Suppressor macrophage treated with lipopolysaccharide for 1 hour (primary cell): ENCODE data around the gene YBX1.
A peak's percentile ranks its signal among the peaks of the same experiment; 100 is the strongest.
"Not testable (repeated sequence)": the region's sequence is repeated elsewhere in the genome, so short reads cannot be mapped to it uniquely, and the experiment has no call there.

ENCODE experiments used
- DNase-seq, 3 donors: peaks; one replicate each; pipeline ENCODE4 v3.0.0-alpha.2; 2020 to 2022

The YBX1 gene

GRCh38 chr1:42681741-42682483 is at the start of gene YBX1:
Gene YBX1 (plus strand): TSS chr1:42682418. CDS start chr1:42682566, 148 bp downstream.
- DNase-seq = peak; percentile 96 to 99 (median 99)

- no peak for DNase-seq
These were observed 43.1 kb upstream of the YBX1 start for GRCh38 chr1:42639116-42639515.

DNA sequence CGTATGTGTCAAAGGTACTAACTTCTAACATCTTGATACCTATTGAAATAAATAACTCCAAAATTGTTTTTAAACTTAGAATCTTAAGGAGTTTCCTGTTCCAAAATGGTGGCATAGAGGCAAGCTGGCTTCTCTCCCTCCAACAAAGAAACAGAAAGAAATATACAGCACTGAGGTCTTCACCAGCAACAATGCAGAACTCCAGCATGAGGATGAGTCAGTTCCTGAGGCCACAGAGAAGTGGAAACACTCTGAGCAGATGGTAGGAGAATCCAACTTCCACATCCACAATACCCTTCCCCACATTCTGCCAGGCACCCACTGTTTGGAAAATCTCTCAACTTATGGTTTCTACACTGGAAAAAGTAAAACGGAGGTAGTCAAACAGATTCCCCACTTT is 36.2 kb upstream of the YBX1 start:
- peak; percentile 67 to 77 (median 77) for DNase-seq

- no peak for DNase-seq
These were observed 25.0 kb upstream of the YBX1 start for GRCh38 chr1:42657201-42657600.

GRCh38 chr1:42657981-42658876 is 24.0 kb upstream of the YBX1 start, which contains the start of gene PPIH:
Gene PPIH (plus strand): TSS chr1:42658423. CDS start chr1:42658447, 24 bp downstream.
- DNase-seq = peak; percentile 95 to 97 (median 97)

DNA sequence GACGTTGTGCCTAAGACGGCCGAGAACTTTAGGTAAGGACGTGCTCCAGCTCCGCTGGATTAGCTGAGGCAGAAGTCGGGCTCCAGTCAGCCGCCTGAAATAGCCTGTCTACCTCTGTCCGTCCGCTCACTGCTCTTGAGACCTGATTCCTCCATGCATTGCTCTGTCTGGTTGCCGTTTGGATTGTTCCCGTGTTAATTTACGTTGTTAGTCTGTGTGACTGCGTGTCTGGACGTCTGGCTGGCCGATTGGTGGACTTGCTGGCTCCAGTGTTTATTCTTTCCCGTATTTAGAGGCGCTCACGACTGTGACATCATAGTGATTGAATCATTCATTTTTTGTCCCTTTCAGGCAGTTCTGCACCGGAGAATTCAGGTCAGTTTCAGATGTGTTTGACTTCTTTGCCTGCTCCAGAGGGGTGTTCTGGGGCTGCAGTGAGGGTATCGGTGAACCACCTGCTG is 23.3 kb upstream of the YBX1 start:
- peak; percentile 11 to 37 (median 27) for DNase-seq

- DNase-seq = no peak
These were observed 21.2 kb upstream of the YBX1 start for GRCh38 chr1:42660907-42661500.

DNA sequence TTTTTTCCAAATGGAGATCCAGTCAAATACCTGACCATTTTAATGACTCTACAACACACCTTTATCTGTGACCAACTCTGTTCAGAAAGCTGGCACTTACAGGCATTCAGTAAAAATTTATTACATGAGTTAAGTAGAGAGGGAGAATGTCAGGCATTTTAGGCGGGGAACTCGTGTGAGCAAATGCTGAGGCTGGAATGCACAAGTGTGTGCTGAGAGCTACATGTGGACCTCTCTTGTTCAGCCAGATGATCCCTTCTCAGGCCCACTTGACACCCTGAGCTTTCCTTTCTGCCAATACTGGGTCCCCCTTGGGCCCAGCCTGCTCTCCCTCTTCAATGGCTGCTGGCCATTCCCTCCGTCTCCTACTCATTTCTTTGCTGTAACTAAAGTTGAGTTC is 12.3 kb upstream of the YBX1 start:
- DNase-seq = no peak

- no peak for DNase-seq
These were observed 11.8 kb upstream of the YBX1 start for GRCh38 chr1:42670425-42670824.

DNA sequence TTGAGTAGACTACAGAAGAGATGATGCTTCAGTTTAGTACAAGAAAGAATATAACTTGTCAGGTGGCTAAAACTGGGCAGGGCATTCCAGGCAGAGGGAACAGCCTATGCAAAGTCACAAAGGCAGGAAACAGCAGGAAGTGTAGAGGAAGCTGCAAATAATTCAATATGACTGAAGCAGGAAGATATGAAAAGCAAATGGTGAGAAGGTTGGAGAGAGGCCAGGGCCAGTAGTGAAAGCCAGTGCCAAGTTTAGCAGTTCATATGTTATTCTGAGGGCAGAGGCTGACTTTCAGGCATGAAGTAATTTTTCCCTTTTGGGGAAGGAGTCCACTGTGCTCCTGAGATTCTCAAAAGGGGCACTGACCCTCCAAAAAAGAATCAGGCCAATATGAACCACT is 8.0 kb upstream of the YBX1 start:
- no peak for DNase-seq

DNA sequence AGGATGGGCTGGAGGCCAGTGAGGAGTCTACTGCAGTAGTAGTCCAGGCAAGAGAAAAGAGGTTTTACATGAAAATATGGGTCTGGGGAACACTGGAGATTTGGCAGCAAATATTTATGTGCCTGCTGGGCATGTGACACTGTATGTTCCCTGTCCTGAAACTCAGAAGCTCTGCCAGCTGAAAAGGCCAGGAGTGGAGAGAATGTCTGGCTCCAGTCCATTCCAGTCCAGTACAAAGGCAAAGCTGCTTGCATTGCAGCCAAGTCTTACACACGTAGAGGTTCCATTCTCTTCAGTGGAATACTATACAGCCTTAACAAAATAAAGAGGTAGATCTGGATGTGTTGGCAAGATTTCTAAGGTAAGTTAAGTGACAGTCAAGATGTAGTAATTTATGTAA is 7.5 kb upstream of the YBX1 start:
- DNase-seq = no peak

DNA sequence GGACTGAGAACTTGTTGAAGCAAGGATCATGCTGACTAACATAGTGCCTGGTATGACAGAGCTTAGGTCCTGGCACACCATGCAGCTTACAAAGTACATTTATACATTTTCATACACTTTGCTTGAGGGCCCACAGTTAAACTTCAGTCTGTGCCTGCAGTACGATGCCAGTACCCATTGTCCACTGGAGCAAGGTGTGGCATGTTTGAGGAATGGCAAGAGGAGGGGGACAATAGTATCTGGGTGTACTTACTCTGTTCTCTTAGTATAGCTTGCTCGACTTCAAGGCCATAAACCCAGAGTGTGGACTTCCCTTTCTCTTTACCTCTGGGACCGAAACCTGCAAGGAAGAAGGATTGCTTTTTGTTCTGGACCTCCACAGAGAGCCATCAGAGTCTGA is 6.8 kb upstream of the YBX1 start:
- DNase-seq = no peak

DNA sequence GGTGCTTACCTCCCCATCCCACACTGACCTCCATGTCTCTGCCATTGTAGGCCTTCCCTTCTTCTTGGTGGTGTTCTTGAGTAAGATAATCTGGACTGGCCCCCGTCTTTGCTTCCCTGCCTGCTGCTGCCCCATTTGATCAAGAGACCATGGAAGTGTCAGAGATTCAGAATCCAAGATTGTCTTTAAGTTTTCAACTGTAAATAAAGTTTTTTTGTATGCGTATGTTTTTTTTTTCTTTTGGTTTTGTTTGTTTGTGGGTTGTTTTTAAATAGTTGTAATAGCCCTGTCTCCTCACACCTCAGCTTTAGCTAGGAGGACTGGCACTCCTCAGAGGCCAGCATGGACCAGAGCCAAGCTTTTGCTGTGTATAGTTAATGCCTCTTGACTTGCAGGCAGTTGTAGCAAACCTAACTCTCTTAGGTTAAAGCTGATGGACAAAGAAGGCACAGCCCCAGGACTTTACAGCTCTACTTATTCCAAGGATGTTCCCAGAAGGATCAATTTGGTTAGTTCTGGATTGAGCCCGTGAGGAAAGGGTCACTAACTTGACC is 5.6 kb upstream of the YBX1 start:
- no peak for DNase-seq

- peak in 1 of 3 donors; percentile 10 for DNase-seq
These were observed 2.7 kb upstream of the YBX1 start for GRCh38 chr1:42679364-42679983.

GRCh38 chr1:42680055-42680454 is 2.2 kb upstream of the YBX1 start:
- no peak for DNase-seq

DNA sequence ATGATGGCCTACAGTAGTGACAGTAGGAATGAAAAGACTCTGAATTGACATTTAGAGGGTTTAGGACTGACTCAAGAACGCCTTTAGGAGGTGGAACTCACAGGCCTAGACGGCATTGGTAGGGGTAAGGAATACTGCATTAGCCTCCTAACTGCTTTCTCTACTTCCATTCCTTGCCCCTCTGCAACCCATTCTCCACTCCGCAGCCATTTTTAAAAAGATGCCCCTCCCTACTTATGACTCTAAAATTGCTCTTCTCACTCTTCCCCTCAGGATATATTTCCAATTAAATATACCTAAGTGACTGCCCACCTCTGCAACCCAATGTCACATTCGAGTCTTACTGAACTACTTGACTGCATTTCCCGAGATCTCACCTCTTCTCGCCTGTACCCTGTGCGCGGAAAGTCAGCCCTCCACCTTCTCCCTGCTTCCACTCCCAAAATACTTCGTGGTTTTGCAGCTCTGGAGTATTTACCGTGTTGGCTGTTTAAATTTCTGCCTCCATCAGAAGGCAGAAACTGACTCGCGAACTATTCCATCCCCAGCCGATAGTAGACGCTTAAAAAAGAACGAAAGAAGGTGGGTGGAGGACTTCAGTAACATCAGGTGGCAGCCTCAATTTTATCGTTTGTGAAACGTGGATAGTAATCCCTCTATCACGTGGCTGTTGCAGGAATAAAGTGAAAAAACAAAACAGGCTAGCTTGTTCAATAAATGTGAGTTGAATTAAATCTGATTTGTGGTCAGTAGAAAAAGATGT is 1.1 kb upstream of the YBX1 start:
- peak in 2 of 3 donors; percentile 21 to 27 for DNase-seq

- DNase-seq = not testable (repeated sequence)
These were observed 193 bp downstream of the YBX1 start for GRCh38 chr1:42682484-42682738.

GRCh38 chr1:42682739-42683531 is 717 bp downstream of the YBX1 start:
- peak; percentile 91 to 96 (median 94) for DNase-seq

GRCh38 chr1:42684139-42684538 is 1.9 kb downstream of the YBX1 start:
- no peak for DNase-seq

GRCh38 chr1:42686418-42686817 is 4.2 kb downstream of the YBX1 start:
- DNase-seq = no peak

DNA sequence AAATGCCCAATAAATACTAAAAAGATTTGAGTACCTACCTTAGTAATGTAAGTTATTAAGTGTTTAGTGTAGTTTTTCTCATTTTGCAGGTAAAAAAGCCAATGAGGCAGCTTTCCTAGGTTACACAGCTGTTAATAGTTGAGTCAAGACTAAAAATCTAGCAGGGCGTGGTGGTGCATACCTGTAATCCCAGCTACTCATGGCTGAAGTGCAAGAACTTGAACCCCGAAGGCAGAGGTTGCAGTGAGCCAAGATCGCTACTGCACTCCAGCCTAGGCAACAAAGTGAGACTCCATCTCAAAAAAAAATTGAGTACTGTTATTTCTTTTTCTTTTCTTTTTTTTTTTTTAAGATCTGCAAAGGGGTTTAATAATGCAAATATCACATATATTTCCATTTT is 7.7 kb downstream of the YBX1 start:
- DNase-seq = no peak
